H1 (cell line): Measurements from ENCODE around the gene PEAK3. TPM values are rescaled to one million over a fixed set of nuclear protein-coding genes. Genes with fewer than 3 reads are reported as not detected.

Source experiments
- ASH2L ChIP-seq: fragments of 200-600, 300-600 bp; sonication (generic); IDR thresholded peaks from one replicate; pipeline ENCODE4 v1.7.1; 2017; ENCODE audit warnings: low read length
- polyA plus RNA-seq, 7 experiments: library from polyadenylated mRNA; depleted of rRNA in 3 of 7; stranded (reverse) in 5 of 7; unstranded in 2 of 7; fragments of >200 nt in 5 of 7; fragments of 200-250 nt in 2 of 7; gene quantifications; 1 replicate in 5 of 7; 2 replicates in 1 of 7; 4 replicates in 1 of 7; pipeline versions ENCODE4 v1.2.1 to v1.2.3, GENCODE V29; 2011 to 2013; ENCODE audit warnings: missing spikeins in 2 of 7, mixed read lengths in 2 of 7
- total RNA-seq: library from RNA; stranded (reverse); fragmentation: NEBNext Ultra II Directional; extraction: Animal tissue kit (Norgen Biotek cat#: 25700); gene quantifications from 2 replicates; pipeline ENCODE4 v1.2.1, GENCODE V29; 2021
- TF ChIP-seq, protein P1 (sequence below), 3 experiments: IDR thresholded peaks; 1 replicate in 2 of 3; 2 replicates in 1 of 3; pipeline versions ENCODE4 v1.5.1 to v1.6.1; 2011; ENCODE audit warnings: low read length in 3 of 3, mild to moderate bottlenecking in 3 of 3, inconsistent platforms in 2 of 3, low read depth in 1 of 3, moderate library complexity in 1 of 3; ENCODE audit not compliant: insufficient read depth in 1 of 3; ENCODE audit errors: control extremely low read depth in 1 of 3

The PEAK3 gene
- total and polyA plus RNA-seq, 2 of the 8 experiments (the other 6 are each of a cell fraction or from before 2014, with no cell fraction given) = not detected

DNA sequence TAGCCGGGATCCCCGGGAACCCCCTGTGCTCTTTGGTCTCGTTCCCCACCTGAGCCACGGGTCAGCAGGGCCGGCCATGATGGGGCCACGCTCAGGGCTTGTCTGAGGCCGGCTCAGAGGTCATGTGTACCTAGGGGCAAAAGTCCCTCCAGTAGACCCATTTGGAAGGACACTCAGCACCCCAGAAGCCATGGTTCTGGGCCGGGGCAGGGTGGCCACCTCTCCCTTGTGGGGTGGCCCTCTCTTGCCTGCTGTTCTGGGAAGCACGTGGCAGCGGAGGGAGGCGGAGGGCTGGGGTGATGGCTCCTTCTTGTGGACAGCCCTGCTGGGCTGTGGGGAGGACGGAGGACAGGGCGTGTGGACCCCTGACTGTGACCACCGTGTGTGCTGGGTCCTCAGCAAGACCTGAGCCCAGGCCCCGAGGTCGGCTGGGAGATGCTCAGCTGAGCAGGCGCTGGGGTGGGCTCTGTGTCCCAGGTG is 6.4 kb upstream of the PEAK3 start (continued):
- TF ChIP-seq, protein P1, sequence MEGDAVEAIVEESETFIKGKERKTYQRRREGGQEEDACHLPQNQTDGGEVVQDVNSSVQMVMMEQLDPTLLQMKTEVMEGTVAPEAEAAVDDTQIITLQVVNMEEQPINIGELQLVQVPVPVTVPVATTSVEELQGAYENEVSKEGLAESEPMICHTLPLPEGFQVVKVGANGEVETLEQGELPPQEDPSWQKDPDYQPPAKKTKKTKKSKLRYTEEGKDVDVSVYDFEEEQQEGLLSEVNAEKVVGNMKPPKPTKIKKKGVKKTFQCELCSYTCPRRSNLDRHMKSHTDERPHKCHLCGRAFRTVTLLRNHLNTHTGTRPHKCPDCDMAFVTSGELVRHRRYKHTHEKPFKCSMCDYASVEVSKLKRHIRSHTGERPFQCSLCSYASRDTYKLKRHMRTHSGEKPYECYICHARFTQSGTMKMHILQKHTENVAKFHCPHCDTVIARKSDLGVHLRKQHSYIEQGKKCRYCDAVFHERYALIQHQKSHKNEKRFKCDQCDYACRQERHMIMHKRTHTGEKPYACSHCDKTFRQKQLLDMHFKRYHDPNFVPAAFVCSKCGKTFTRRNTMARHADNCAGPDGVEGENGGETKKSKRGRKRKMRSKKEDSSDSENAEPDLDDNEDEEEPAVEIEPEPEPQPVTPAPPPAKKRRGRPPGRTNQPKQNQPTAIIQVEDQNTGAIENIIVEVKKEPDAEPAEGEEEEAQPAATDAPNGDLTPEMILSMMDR (IDR thresholded peaks at IDR 0.05; ENCODE audit: control extremely low read depth in 1 of 3, insufficient read depth in 1 of 3, low read depth in 1 of 3, low read length in 3 of 3) = no peak
- no peak for TF ChIP-seq ASH2L
